Gastroesophageal sphincter (tissue), 4 donors: ENCODE results near the gene ZSCAN5C. TPM values are rescaled to one million over a fixed set of nuclear protein-coding genes. Genes with fewer than 3 reads are reported as not detected.
"Not testable (repeated sequence)": the region's sequence is repeated elsewhere in the genome, so short reads cannot be mapped to it uniquely, and the experiment has no call there.

Experiments used
- ATAC-seq: fragments of 150-250 bp; one replicate; pipeline ENCODE4 v1.9.1; 2016; ENCODE audit warnings: mild to moderate bottlenecking, moderate library complexity
- H3K27ac ChIP-seq, 4 donors: fragments of 200-600 bp; sonication (generic) in 3 of 4; 1 replicate in 3 of 4; 2 replicates in 1 of 4; pipeline ENCODE4 v1.5.1; 2016 to 2019
- H3K27me3 ChIP-seq: fragments of 200-600 bp; sonication (generic); one replicate; pipeline ENCODE4 v1.5.1; 2019
- H3K36me3 ChIP-seq, 2 donors: fragments of 200-600 bp; sonication (generic); one replicate each; pipeline ENCODE4 v1.5.1; 2019; ENCODE audit warnings: control low read depth in 1 of 2
- H3K4me1 ChIP-seq, 3 donors: fragments of 200-600 bp; sonication (generic); 1 replicate in 2 of 3; 2 replicates in 1 of 3; pipeline ENCODE4 v1.5.1; 2016 to 2019; ENCODE audit warnings: control low read depth in 2 of 3
- H3K4me3 ChIP-seq, 2 donors: fragments of 200-600 bp; sonication (generic); one replicate each; pipeline ENCODE4 v1.5.1; 2019; ENCODE audit warnings: mild to moderate bottlenecking in 1 of 2, moderate library complexity in 1 of 2
- H3K9me3 ChIP-seq, 3 donors: fragments of 200-600 bp; sonication (generic); one replicate each; pipeline ENCODE4 v1.5.1; 2017 to 2019; ENCODE audit warnings: control low read depth in 2 of 3
- CTCF ChIP-seq, 4 experiments: fragments of 200-600 bp in 2 of 4; fragments of 450-650 bp in 2 of 4; sonication (generic) in 1 of 4; IDR thresholded peaks; one replicate each; pipeline ENCODE4 v1.5.1; 2017 to 2019; ENCODE audit warnings: antibody characterized with exemption in 4 of 4, mild to moderate bottlenecking in 2 of 4, moderate library complexity in 2 of 4
- EP300 ChIP-seq: sonication (generic); formaldehyde crosslinking; IDR thresholded peaks from one replicate; pipeline ENCODE4 v1.6.1; 2017; ENCODE audit warnings: antibody characterized with exemption, mild to moderate bottlenecking
- POLR2A ChIP-seq, 2 donors: fragments of 450-650 bp; IDR thresholded peaks; one replicate each; pipeline ENCODE4 v1.6.1; 2017; ENCODE audit warnings: antibody characterized with exemption in 2 of 2, mild to moderate bottlenecking in 2 of 2, moderate library complexity in 1 of 2
- POLR2AphosphoS5 ChIP-seq: sonication (generic); formaldehyde crosslinking; IDR thresholded peaks from one replicate; pipeline ENCODE4 v1.6.1; 2017; ENCODE audit warnings: antibody characterized with exemption
- WGBS, 2 donors: methylation state at CpG; one replicate each; pipeline ENCODE4 v1.1.5; 2018; ENCODE audit warnings: low coverage in 1 of 2; 5-methylcytosine and 5-hydroxymethylcytosine counted together
- total RNA-seq, 4 donors: library from RNA; depleted of rRNA; stranded (reverse); fragments of >200 nt; gene quantifications; one replicate each; pipeline ENCODE4 v1.1.0, GENCODE V29; 2016

ZSCAN5C gene
- total RNA-seq, 4 donors from 2014 or later, result not detected

- no peaks in the 10 kb centered on the region for H3K9me3 ChIP-seq
- H3K36me3 ChIP-seq, result no peaks in the 10 kb centered on the region
- H3K4me3 ChIP-seq, result no peak overlapping the region
- peaks cover 0 to 8% (median 0%) of the 10 kb centered on the region in 3 donors for H3K4me1 ChIP-seq
- TF ChIP-seq POLR2AphosphoS5 (no peak), CTCF (IDR thresholded peaks at IDR 0.05) (no peak), POLR2A (IDR thresholded peaks at IDR 0.05) (no peak), EP300 (no peak)
- ATAC-seq, result no peak
- H3K27me3 ChIP-seq, result peaks cover 51% of the 10 kb centered on the region
- no peak overlapping the region for H3K27ac ChIP-seq
- WGBS, 2 donors, result 14 to 15% methylated on average over 6 to 8 of the region's 9 CpGs
Measured at GRCh38 chr19:56174086-56174485, 28.0 kb upstream of the ZSCAN5C start.

GRCh38 chr19:56174550-56174949, 27.5 kb upstream of the ZSCAN5C start:
- Histone ChIP-seq H3K27ac (no peak overlapping the region), H3K9me3 (no peaks in the 10 kb centered on the region), H3K4me1 (peaks cover 0 to 8% (median 0%) of the 10 kb centered on the region in 3 donors), H3K4me3 (no peak overlapping the region), H3K27me3 (peaks cover 51% of the 10 kb centered on the region), H3K36me3 (no peaks in the 10 kb centered on the region)
- TF ChIP-seq POLR2A (IDR thresholded peaks at IDR 0.05), result no peak
- TF ChIP-seq EP300, result no peak
- no peak for TF ChIP-seq CTCF (IDR thresholded peaks at IDR 0.05)
- TF ChIP-seq POLR2AphosphoS5, result no peak
- no peak for ATAC-seq
- 5 to 41% methylated on average over 4 to 7 of the region's 11 CpGs for WGBS, 2 donors

- WGBS, 2 donors, result 0% methylated on average over 1 of the region's 15 CpGs; no CpG with 5 or more reads in 1 of the 2 donors
Measured at GRCh38 chr19:56175861-56176307, 26.2 kb upstream of the ZSCAN5C start, which contains the start of gene GALP. Gene GALP (plus strand): TSS chr19:56176008. CDS start chr19:56177109, 1,101 bp downstream.

GRCh38 chr19:56176310-56176709, 25.8 kb upstream of the ZSCAN5C start:
- ATAC-seq, result not testable (repeated sequence)
- 17% methylated on average over 1 of the region's 11 CpGs; no CpG with 5 or more reads in 1 of the 2 donors for WGBS, 2 donors

More at GRCh38 chr19:56175861-56176307, 26.2 kb upstream of the ZSCAN5C start, which contains the start of gene GALP:
- H3K36me3 ChIP-seq, H3K4me1 ChIP-seq, ATAC-seq, H3K4me3 ChIP-seq, H3K27ac ChIP-seq, H3K9me3 ChIP-seq: not testable (repeated sequence)
- H3K27me3 ChIP-seq, result peaks cover 51% of the 10 kb centered on the region

GRCh38 chr19:56176881-56177280, 25.2 kb upstream of the ZSCAN5C start:
- TF ChIP-seq POLR2AphosphoS5 (no peak), CTCF (IDR thresholded peaks at IDR 0.05) (no peak), EP300 (no peak)
- no peak for ATAC-seq
- WGBS, 2 donors, result 73 to 86% methylated on average over 10 to 13 of the region's 18 CpGs
- H3K36me3 ChIP-seq, result no peaks in the 10 kb centered on the region
- H3K4me1 ChIP-seq, result peaks cover 0 to 2% (median 0%) of the 10 kb centered on the region in 3 donors
- H3K27ac ChIP-seq, result no peak overlapping the region
- H3K9me3 ChIP-seq, result no peaks in the 10 kb centered on the region
- H3K27me3 ChIP-seq, result peaks cover 57% of the 10 kb centered on the region
- H3K4me3 ChIP-seq, result no peak overlapping the region

More at GRCh38 chr19:56176310-56176709, 25.8 kb upstream of the ZSCAN5C start:
- H3K27me3 ChIP-seq, result peaks cover 52% of the 10 kb centered on the region
- not testable (repeated sequence) for H3K4me3 ChIP-seq, H3K27ac ChIP-seq, H3K36me3 ChIP-seq, H3K4me1 ChIP-seq, H3K9me3 ChIP-seq

- WGBS, 2 donors, result 29 to 62% methylated on average over 8 to 9 of the region's 11 CpGs
- Histone ChIP-seq H3K27me3 (peaks cover 58% of the 10 kb centered on the region), H3K4me1 (no peaks in the 10 kb centered on the region)
Measured at GRCh38 chr19:56177564-56178243, 24.4 kb upstream of the ZSCAN5C start.

More at GRCh38 chr19:56177564-56178243, 24.4 kb upstream of the ZSCAN5C start:
- H3K4me3 ChIP-seq, result no peak overlapping the region
- no peak overlapping the region for H3K27ac ChIP-seq
- H3K36me3 ChIP-seq, result no peaks in the 10 kb centered on the region
- H3K9me3 ChIP-seq, result no peaks in the 10 kb centered on the region
- no peak for ATAC-seq
- no peak for TF ChIP-seq CTCF (IDR thresholded peaks at IDR 0.05)
- no peak for TF ChIP-seq EP300
- TF ChIP-seq POLR2A (IDR thresholded peaks at IDR 0.05), result no peak
- no peak for TF ChIP-seq POLR2AphosphoS5
